HG02759 (cell line): Measurements from ENCODE around the gene IGFALS.

Experiments
- ATAC-seq: cut with Tn5 transposase; IDR thresholded peaks from one replicate; pipeline ENCODE4 v1.9.1; 2021; ENCODE audit warnings: mild to moderate bottlenecking, moderate library complexity; ENCODE audit not compliant: unreplicated experiment

The IGFALS gene

GRCh38 chr16:1790611-1791255, 2.8 kb downstream of the IGFALS start:
- no peak for ATAC-seq

GRCh38 chr16:1790261-1790610, 3.3 kb downstream of the IGFALS start:
- ATAC-seq = no peak

- no peak for ATAC-seq
Observed at GRCh38 chr16:1789643-1790045, 3.9 kb downstream of the IGFALS start.

GRCh38 chr16:1788708-1789100, 4.8 kb downstream of the IGFALS start:
- ATAC-seq = no peak

GRCh38 chr16:1788095-1788707, 5.3 kb downstream of the IGFALS start:
- ATAC-seq = no peak

- no peak for ATAC-seq
Observed at GRCh38 chr16:1787322-1788094, 6.0 kb downstream of the IGFALS start.

GRCh38 chr16:1787056-1787321, 6.5 kb downstream of the IGFALS start:
- ATAC-seq = no peak

- no peak for ATAC-seq
Observed at GRCh38 chr16:1786242-1787055, 7.1 kb downstream of the IGFALS start.

- no peak for ATAC-seq
Observed at GRCh38 chr16:1785846-1786170, 7.7 kb downstream of the IGFALS start.

- ATAC-seq = no peak
Observed at GRCh38 chr16:1784977-1785845, 8.3 kb downstream of the IGFALS start.

- ATAC-seq = peak; percentile 84
Observed at GRCh38 chr16:1782408-1783264, 10.9 kb downstream of the IGFALS start, which contains the start of the genes NUBP2 and SPSB3. Gene NUBP2 (plus strand): TSS chr16:1782960. CDS start chr16:1783021, 61 bp downstream. Gene SPSB3 (minus strand): TSS chr16:1782571. CDS start chr16:1781483, 1,088 bp downstream.

- peak; percentile 1 for ATAC-seq
Observed at GRCh38 chr16:1781758-1782407, 11.6 kb downstream of the IGFALS start.

GRCh38 chr16:1781254-1781653, 12.3 kb downstream of the IGFALS start:
- ATAC-seq = no peak

GRCh38 chr16:1780677-1781072, 12.8 kb downstream of the IGFALS start:
- ATAC-seq = no peak

- ATAC-seq = no peak
Observed at GRCh38 chr16:1779741-1780676, 13.5 kb downstream of the IGFALS start.

GRCh38 chr16:1779234-1779701, 14.2 kb downstream of the IGFALS start:
- ATAC-seq = no peak

- no peak for ATAC-seq
Observed at GRCh38 chr16:1778200-1779179, 15.0 kb downstream of the IGFALS start.
